Osteoblast (primary cell): ENCODE measurements around the gene ANKFN1. TPM values are rescaled to one million over a fixed set of nuclear protein-coding genes. Genes with fewer than 3 reads are reported as not detected.

Experiments used
- DNase-seq: peaks from one replicate; pipeline ENCODE4 v3.0.0; 2011; ENCODE audit warnings: low spot score, mixed read lengths; ENCODE audit not compliant: insufficient read length; ENCODE audit errors: missing footprints
- H2AFZ ChIP-seq: 2 replicates; pipeline ENCODE4 v1.6.0; 2011; ENCODE audit warnings: mild to moderate bottlenecking, low read length
- H3K27ac ChIP-seq: 2 replicates; pipeline ENCODE4 v1.5.1; 2011; ENCODE audit warnings: mild to moderate bottlenecking, low read depth, low read length, moderate library complexity
- H3K27me3 ChIP-seq: 2 replicates; pipeline ENCODE4 v1.6.0; 2012; ENCODE audit warnings: mild to moderate bottlenecking, control low read depth, inconsistent platforms, low read length, moderate library complexity; ENCODE audit not compliant: insufficient read depth
- H3K36me3 ChIP-seq: 2 replicates; pipeline ENCODE4 v1.5.1; 2011; ENCODE audit warnings: mild to moderate bottlenecking, low read length, control low read depth, moderate library complexity; ENCODE audit not compliant: insufficient read depth
- H3K4me1 ChIP-seq: 2 replicates; pipeline ENCODE4 v1.5.1; 2011; ENCODE audit warnings: mild to moderate bottlenecking, low read length, control low read depth, moderate library complexity; ENCODE audit not compliant: insufficient read depth
- H3K4me2 ChIP-seq: 2 replicates; pipeline ENCODE4 v1.6.0; 2011; ENCODE audit warnings: mild to moderate bottlenecking, low read length; ENCODE audit not compliant: insufficient read depth
- H3K4me3 ChIP-seq: fragments of 200-600 bp; sonication (generic); 3 replicates; pipeline ENCODE4 v1.5.1; 2012; ENCODE audit warnings: mild to moderate bottlenecking, low read length, inconsistent platforms; ENCODE audit not compliant: insufficient read depth
- H3K79me2 ChIP-seq: 2 replicates; pipeline ENCODE4 v1.6.0; 2012; ENCODE audit warnings: mild to moderate bottlenecking, low read length, control low read depth, inconsistent platforms; ENCODE audit not compliant: insufficient read depth
- H3K9me3 ChIP-seq: 2 replicates; pipeline ENCODE4 v1.5.1; 2011; ENCODE audit warnings: low read depth, low read length, control low read depth
- H4K20me1 ChIP-seq: 2 replicates; pipeline ENCODE4 v1.6.0; 2012; ENCODE audit warnings: mild to moderate bottlenecking, low read length, control low read depth; ENCODE audit not compliant: insufficient read depth
- CTCF ChIP-seq: IDR thresholded peaks from 2 replicates; pipeline ENCODE4 v1.5.1; 2011; ENCODE audit warnings: mild to moderate bottlenecking, low read depth, low read length, moderate library complexity; ENCODE audit errors: extremely low read depth
- total RNA-seq: library from RNA; depleted of rRNA; stranded (reverse); fragments of >200 nt; gene quantifications from 2 replicates; pipeline ENCODE4 v1.2.3, GENCODE V29; 2012

Gene ANKFN1
- total RNA-seq, 1 donor: 0.72 TPM

- H3K36me3 ChIP-seq: no peaks in the 10 kb centered on the region
- no peak overlapping the region for H3K27ac ChIP-seq
- H3K4me3 ChIP-seq: no peak overlapping the region
- H4K20me1 ChIP-seq: no peaks in the 10 kb centered on the region
- TF ChIP-seq CTCF: no peak
- no peaks in the 10 kb centered on the region for H3K9me3 ChIP-seq
- no peak for DNase-seq
- H3K4me2 ChIP-seq: no peak overlapping the region
- H2AFZ ChIP-seq: no peak overlapping the region
- H3K4me1 ChIP-seq: peaks cover 13% of the 10 kb centered on the region
- no peaks in the 10 kb centered on the region for H3K79me2 ChIP-seq
- H3K27me3 ChIP-seq: no peaks in the 10 kb centered on the region
Observed at GRCh38 chr17:56436142-56436541, 282.9 kb downstream of the ANKFN1 start.

DNA sequence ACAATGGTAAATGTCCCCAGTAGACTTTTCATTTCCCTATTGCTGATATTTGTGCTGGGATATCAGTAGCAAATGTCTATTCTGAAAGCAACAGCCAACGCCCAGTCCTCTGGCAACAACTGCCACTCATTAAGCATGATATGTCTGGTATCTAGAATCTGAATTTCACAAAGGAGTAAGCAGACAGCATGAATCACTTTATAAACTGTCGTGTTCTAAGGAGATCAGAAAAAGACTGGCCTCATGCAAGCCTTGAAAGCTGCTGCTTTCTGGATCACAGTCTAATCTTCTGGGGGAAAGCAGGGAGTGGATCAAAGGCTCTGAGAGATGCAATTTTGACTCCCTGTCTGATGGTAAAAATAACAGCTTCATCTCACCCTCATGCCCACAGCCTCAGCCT, 287.1 kb downstream of the ANKFN1 start:
- Histone ChIP-seq H3K9me3 (no peaks in the 10 kb centered on the region), H3K27ac (peak overlapping the region; percentile 31), H2AFZ (no peak overlapping the region), H3K79me2 (no peaks in the 10 kb centered on the region), H3K27me3 (no peaks in the 10 kb centered on the region), H4K20me1 (no peaks in the 10 kb centered on the region), H3K4me1 (peaks cover 23% of the 10 kb centered on the region), H3K36me3 (no peaks in the 10 kb centered on the region), H3K4me3 (no peak overlapping the region), H3K4me2 (peak overlapping the region; percentile 25)
- DNase-seq: no peak
- no peak for TF ChIP-seq CTCF

- TF ChIP-seq CTCF: no peak
- Histone ChIP-seq H3K79me2 (no peaks in the 10 kb centered on the region), H3K4me2 (peak overlapping the region; percentile 25), H3K36me3 (no peaks in the 10 kb centered on the region), H3K27me3 (no peaks in the 10 kb centered on the region), H3K27ac (peak overlapping the region; percentile 31), H3K4me3 (no peak overlapping the region), H2AFZ (no peak overlapping the region), H3K9me3 (no peaks in the 10 kb centered on the region), H4K20me1 (no peaks in the 10 kb centered on the region), H3K4me1 (peaks cover 23% of the 10 kb centered on the region)
- peak; percentile 23 for DNase-seq
Observed at GRCh38 chr17:56441308-56441707, 288.0 kb downstream of the ANKFN1 start.

DNA sequence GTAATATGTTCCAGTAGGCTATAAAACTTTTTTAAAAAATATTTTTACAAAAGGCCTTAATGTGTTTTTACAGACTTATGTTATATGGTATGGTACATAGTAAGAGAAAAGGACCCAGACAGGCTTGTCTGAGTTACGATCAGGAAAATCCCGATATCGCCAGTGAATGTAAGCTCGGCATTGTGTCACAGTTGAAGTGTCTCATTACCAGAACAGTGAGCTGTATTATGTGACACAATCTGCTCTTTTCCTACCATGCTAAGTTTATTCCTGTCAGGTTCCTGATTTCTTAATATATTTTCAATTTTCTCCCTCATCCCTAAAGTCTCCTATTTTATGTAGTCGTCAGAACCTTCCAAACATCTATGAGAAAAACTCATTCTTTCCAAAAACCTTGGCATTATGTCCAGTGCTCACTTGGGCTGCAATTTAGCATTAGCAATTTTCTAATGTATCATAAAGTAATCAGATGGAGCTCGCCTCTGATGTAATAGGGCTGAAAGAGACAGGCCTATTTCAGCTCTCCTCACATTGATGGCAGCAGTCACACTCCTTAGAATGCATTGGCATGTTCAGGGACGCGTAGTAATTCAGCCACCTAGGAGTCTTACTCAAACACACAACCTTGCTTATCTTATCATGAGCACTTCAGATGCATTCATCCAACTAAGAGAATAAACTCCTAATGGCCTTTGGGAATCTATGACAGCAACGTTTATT, 292.6 kb downstream of the ANKFN1 start:
- no peaks in the 10 kb centered on the region for H3K79me2 ChIP-seq
- no peak overlapping the region for H3K4me2 ChIP-seq
- no peak for TF ChIP-seq CTCF
- H3K9me3 ChIP-seq: no peaks in the 10 kb centered on the region
- H3K27me3 ChIP-seq: no peaks in the 10 kb centered on the region
- peaks cover 17% of the 10 kb centered on the region for H3K4me1 ChIP-seq
- no peak overlapping the region for H3K4me3 ChIP-seq
- no peaks in the 10 kb centered on the region for H4K20me1 ChIP-seq
- H3K36me3 ChIP-seq: no peaks in the 10 kb centered on the region
- no peak for DNase-seq
- no peak overlapping the region for H2AFZ ChIP-seq
- H3K27ac ChIP-seq: no peak overlapping the region
